Brain microvascular endothelial cell (primary cell): ENCODE data around the gene SOS1.
"Not testable (repeated sequence)": the region's sequence is repeated elsewhere in the genome, so short reads cannot be mapped to it uniquely, and the experiment has no call there.

Source experiments
- DNase-seq: peaks from one replicate; pipeline ENCODE4 v3.0.0-alpha.2; 2020
- H3K27ac ChIP-seq: fragments of 250-450 bp; sonication (Bioruptor Pico); 2 replicates; pipeline ENCODE4 v1.5.1; 2020; ENCODE audit warnings: mild to moderate bottlenecking, moderate library complexity
- H3K27me3 ChIP-seq: fragments of 250-450 bp; sonication (Bioruptor Pico); replicated peaks from 2 replicates; pipeline ENCODE4 v1.5.1; 2020; ENCODE audit warnings: mild to moderate bottlenecking
- H3K36me3 ChIP-seq: fragments of 250-450 bp; sonication (Bioruptor Pico); replicated peaks from 2 replicates; pipeline ENCODE4 v1.5.1; 2020; ENCODE audit warnings: mild to moderate bottlenecking
- H3K4me3 ChIP-seq: 2 replicates; pipeline ENCODE4 v1.5.1; 2011; ENCODE audit warnings: low read depth, mild to moderate bottlenecking, control low read depth, low read length, moderate library complexity
- CTCF ChIP-seq: IDR thresholded peaks from 2 replicates; pipeline ENCODE4 v1.5.1; 2011; ENCODE audit warnings: low read depth, mild to moderate bottlenecking, moderate library complexity, low read length, control low read depth, inconsistent platforms; ENCODE audit errors: missing control alignments
- in situ Hi-C: cut with HindIII; loops from 2 replicates; pipeline ENCODE4 v1.10.0; 2017; ENCODE audit warnings: low sequenced_read_pairs, low pct_ligation_motif_present

Gene SOS1

GRCh38 chr2:38945911-38946310, 174.9 kb downstream of the SOS1 start:
- in situ Hi-C loops: no loop called here
- H3K36me3 ChIP-seq: no peaks in the 10 kb centered on the region
- no peak for TF ChIP-seq CTCF
- H3K27me3 ChIP-seq: no peaks in the 10 kb centered on the region
- H3K27ac ChIP-seq: no peak overlapping the region
- DNase-seq: no peak
- no peak overlapping the region for H3K4me3 ChIP-seq

- TF ChIP-seq CTCF: no peak
- Histone ChIP-seq H3K36me3 (no peaks in the 10 kb centered on the region), H3K27me3 (no peaks in the 10 kb centered on the region), H3K4me3 (no peak overlapping the region), H3K27ac (no peak overlapping the region)
- in situ Hi-C loops: no loop called here
- no peak for DNase-seq
Observed at GRCh38 chr2:38945372-38945771, 175.5 kb downstream of the SOS1 start.

- no peak overlapping the region for H3K4me3 ChIP-seq
- in situ Hi-C loops: no loop called here
- H3K27ac ChIP-seq: no peak overlapping the region
- no peaks in the 10 kb centered on the region for H3K27me3 ChIP-seq
- no peak for TF ChIP-seq CTCF
- DNase-seq: no peak
- H3K36me3 ChIP-seq: no peaks in the 10 kb centered on the region
Observed at GRCh38 chr2:38943784-38944183, 177.1 kb downstream of the SOS1 start.

GRCh38 chr2:38940746-38941145, 180.1 kb downstream of the SOS1 start:
- Histone ChIP-seq H3K36me3 (no peaks in the 10 kb centered on the region), H3K4me3 (no peak overlapping the region), H3K27ac (no peak overlapping the region), H3K27me3 (no peaks in the 10 kb centered on the region)
- DNase-seq: no peak
- in situ Hi-C loops: no loop called here
- TF ChIP-seq CTCF: no peak

- H3K27me3 ChIP-seq: no peaks in the 10 kb centered on the region
- no peak overlapping the region for H3K27ac ChIP-seq
- no peak for DNase-seq
- TF ChIP-seq CTCF: no peak
- in situ Hi-C loops: no loop called here
- H3K36me3 ChIP-seq: no peaks in the 10 kb centered on the region
- H3K4me3 ChIP-seq: no peak overlapping the region
Observed at GRCh38 chr2:38937548-38937947, 183.3 kb downstream of the SOS1 start.

- H3K36me3 ChIP-seq, H3K27me3 ChIP-seq, DNase-seq, in situ Hi-C loops, H3K27ac ChIP-seq, H3K4me3 ChIP-seq: not testable (repeated sequence)
Observed at GRCh38 chr2:38936516-38936915, 184.3 kb downstream of the SOS1 start.
